ENCODE results near the gene IFITM5. TPM values are rescaled to one million over a fixed set of nuclear protein-coding genes. Genes with fewer than 3 reads are reported as not detected.

IFITM5 gene
- total RNA-seq, 2 donors from 2014 or later: not detected

DNA sequence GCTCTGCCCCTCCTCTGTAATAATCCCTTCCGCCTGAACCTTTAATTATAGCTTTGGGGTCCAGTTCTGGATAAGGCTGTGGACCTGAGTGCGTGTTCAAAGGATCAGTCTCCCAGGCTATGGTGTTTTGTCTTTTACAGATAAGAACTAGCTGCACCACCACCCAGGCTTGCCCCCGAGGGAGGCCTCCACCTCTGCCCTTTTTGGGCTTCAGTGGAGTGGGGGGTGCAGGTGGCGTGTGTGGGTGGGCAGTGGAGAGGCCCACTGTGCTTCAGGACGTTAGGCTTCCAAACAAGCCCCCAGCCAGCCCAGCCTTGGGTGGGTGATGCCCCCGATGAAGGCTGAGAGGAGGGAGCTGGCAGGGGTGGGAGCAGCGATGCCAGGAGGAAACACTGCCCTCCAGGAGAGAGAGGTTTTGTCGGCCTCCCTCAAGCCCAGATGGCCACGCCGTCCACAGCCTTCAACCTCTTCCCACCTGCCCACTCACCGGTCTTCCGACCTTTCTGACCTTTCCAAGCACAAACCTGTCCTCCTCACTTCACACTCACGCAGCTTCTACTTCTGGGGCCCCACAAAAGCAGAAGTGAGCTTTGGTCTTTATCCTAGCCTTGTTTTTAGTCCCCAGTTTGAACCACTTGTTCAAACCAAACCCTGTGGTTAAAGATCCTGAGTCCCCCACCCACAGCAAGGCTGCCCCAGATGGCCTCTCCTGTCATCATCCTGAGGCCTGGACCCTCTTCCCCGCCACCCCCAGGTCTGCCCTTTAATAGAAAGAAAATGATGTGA lies 42.2 kb downstream of the IFITM5 start:
- DNase-seq (ENCODE audit: low spot score): no peak
- intact Hi-C loops (cut with DNase I): no loop called here

DNA sequence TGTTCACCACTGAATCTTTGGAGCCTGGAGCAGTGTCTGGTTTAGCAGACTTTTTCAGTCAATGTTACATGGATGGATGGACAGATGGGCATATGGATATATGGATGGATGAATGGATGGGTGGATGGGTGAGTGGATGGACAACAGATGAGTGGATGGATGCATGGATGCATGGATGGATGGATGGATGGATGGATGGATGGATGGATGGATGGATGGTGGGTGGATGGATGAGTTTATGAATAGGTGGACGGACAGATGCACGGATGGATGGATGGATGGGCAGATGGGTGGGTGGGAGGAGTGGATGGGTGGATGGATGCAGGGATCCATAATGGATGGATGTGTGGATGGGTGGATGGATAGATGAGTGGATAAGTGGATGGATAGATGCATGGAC lies 43.5 kb downstream of the IFITM5 start:
- intact Hi-C loops (cut with DNase I): no loop called here
- DNase-seq (ENCODE audit: low spot score): no peak

DNA sequence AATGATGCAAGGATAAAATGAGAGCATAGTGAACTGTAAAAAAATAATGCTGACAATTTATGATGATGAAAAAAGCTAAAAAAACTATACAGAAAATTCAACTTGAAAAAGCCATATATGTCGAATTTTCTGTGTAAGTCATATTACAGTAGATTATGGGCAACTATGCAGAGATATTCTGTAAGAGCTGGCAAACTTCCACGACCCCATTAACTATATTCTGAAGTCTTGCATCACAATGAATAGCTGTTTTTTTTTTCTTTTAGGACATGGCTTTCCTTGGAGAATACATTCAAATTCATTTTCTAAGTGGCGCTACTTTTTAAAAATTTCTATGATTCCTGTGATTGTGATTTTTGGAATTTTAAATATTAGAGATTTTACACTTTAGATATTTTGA lies 44.1 kb downstream of the IFITM5 start:
- intact Hi-C loops (cut with DNase I): no loop called here

DNA sequence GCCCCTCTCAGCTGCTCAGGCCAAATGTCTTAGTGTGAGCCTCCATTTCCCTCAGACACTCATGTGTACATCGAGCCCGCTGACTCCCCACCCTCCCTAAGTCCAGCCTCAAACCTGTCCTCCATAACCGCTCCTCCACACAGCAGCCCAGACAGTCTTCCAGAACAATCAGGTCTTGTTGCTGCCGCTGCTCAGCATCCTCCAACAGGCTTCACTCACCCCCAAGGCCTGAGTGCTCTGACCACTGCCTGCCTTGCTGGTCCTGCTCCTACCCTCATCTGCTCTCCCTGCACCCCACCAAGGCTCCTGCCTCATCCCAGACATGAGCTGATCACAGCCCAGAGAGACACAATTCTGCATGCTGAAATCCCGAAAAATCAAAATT lies 45.4 kb downstream of the IFITM5 start:
- no peak for DNase-seq (ENCODE audit: low spot score)
- intact Hi-C loops (cut with DNase I): no loop called here

More for the DNA sequence above, 44.1 kb downstream of the IFITM5 start:
- no peak for DNase-seq (ENCODE audit: low spot score)

DNA sequence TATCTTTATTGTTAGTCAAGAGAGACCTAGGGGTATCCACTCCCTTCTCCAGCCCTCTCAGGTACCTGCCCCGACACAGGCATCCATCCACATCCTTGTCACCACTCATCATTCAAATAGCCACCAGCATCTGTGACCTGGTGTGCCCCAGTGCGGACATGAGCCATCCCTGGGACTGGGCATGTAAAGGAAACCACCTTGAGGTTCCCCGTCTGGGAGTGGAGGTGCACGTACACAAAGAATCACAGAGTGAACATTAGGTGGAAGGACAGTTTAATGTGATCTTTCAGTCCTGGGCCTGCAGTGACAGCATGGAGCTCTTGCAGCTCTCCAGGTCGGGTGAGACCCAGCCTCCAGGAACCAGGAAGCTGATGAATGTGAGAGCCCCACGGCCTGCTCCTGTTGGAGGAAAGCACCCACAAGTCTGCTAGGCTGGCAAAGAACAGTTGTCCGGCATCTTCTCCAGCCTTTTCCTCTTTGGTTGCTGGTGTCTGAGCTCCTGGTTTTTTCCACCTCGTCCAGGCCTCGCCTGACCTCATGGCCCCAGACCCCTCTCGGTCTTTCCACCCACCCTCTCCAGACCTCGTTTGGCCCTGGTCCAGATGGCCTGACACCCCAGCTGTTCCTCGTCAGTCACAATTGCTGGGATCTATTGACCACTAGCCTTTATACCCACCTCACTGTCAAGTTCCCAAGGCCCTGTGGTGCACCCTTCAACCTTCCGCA lies 46.0 kb downstream of the IFITM5 start:
- intact Hi-C loops (cut with DNase I): no loop called here
- no peak for DNase-seq (ENCODE audit: low spot score)

DNA sequence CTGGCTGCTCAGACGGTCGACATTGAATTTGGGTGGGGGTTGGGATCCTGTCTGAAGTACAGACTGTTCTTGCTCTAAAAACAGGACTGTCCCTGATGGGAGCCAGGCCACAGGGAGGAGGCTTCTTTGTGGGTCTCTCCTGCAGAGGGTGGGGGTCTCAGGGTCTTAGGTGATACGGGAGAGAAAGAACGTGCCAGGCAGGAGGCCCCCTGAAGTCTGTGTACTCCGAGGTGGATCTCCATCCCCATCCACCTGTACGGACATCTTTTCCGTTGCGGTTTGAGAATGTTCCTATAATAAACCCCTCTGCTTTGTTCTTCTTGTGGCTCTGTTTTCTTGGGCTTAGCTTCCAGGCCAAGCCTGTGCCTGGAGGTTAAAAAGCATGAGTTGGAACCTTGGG lies 46.7 kb downstream of the IFITM5 start:
- no peak for DNase-seq (ENCODE audit: low spot score)
- intact Hi-C loops (cut with DNase I): no loop called here

DNA sequence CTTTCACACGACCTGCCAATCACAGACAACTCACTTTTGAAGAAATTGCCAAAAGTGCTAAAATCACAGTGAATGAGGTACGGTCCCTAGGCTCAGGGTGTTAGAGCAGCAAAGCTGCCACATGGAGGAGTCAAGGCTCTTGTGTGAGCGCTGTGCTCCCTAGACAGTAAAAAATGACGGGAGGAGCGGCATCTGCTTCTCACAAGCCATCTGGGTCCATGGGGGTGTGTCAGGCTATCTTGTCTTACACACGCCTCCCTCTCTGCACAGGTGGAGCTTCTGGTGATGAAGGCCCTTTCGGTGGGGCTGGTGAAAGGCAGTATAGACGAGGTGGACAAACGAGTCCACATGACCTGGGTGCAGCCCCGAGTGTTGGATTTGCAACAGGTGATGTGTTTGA lies 47.8 kb downstream of the IFITM5 start:
- intact Hi-C loops (cut with DNase I): no loop called here
- no peak for DNase-seq (ENCODE audit: low spot score)

DNA sequence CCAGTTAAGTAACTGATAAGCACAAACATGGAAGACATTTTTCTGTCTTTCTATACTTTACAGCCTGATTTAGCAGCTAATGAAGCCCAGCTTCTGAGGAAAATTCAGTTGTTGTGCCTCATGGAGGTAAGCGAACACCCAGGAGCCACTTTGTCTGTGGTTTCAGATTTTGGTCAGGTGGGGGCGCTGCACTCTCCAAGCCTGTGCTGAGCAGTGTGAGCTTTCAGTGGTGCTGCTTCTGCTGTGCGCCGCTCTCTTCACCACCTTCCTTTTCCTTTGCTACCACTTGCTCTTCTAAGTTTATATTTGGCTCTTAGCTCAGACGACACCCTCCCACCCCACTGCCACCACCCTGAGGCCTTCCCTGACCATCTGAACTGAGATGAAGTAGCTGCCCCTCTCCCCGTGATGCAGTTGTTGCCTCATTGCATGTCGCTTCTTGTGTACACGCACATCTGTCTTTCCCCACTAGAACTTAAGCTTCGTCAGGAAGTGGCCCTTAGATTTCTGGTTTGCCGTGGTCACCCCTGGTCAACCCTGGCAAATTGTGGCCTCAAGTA lies 48.5 kb downstream of the IFITM5 start:
- intact Hi-C loops (cut with DNase I): no loop called here
- peak; percentile 89 for DNase-seq (ENCODE audit: low spot score)

DNA sequence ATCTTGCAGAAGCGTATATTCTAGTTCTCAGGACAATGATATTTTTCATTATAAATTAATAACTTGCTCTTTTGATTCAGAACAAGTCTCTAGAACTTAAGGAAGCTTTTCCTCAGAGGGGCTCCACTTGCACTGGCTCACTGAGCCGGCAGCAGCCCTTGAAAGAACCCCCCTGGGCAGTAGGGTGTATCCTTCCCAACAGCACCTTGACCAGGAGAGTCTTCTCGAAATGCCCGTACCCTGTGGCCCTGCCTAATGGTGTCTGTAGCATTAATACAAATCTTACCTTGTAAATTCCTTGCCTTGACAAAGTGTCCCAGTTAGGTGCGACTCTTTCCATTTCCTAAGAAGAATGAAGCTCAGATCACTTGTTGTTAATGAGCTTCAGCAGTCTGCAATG lies 49.1 kb downstream of the IFITM5 start:
- intact Hi-C loops (cut with DNase I): no loop called here
- no peak for DNase-seq (ENCODE audit: low spot score)

DNA sequence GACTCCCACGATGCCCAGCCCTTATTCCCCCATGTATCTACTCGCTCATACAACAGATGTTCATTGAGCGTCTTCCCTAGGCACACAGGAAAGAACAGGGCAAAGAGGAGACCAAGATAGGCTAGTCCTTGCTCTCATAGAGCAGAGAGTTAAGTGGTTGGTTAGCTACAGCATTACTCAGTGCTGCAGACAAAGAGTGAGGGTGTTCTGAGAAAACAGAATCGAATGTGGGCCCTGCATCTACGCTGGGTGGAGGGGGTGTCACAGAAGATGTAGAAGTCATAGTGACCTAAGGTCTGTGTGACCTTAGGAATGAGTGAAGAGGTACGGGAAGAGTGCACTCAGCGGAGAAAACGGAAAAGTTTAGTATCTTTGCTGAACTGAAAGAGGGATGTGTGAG lies 50.3 kb downstream of the IFITM5 start:
- intact Hi-C loops (cut with DNase I): no loop called here
- no peak for DNase-seq (ENCODE audit: low spot score)

Other genes starting within 250 kb of the IFITM5 start
- not detected for gene SCGB1C1, start 106.4 kb downstream of the IFITM5 start, total RNA-seq
- gene BET1L, start 92.1 kb downstream of the IFITM5 start, total RNA-seq: 10 to 100 TPM; 37.5 to 39.1 TPM
- gene RIC8A, start 91.8 kb downstream of the IFITM5 start, total RNA-seq: 10 to 100 TPM; 73.8 to 87.5 TPM
- 10 to 100 TPM in 1 of 2 donors, 1 to 10 TPM in 1; 9.1 to 13.3 TPM for gene SIRT3, start 63.2 kb downstream of the IFITM5 start, total RNA-seq
- gene PSMD13, start 62.5 kb downstream of the IFITM5 start, total RNA-seq: 10 to 100 TPM; 83.2 to 89.6 TPM
- under 1 TPM; 0.38 to 0.42 TPM for gene NLRP6, start 21.1 kb downstream of the IFITM5 start, total RNA-seq
- 10 to 100 TPM; 18.8 to 20.7 TPM for gene PGGHG, start 10.4 kb downstream of the IFITM5 start, total RNA-seq
- 100 to 1,000 TPM; 647 to 724 TPM for gene IFITM2, start 8.3 kb upstream of the IFITM5 start, total RNA-seq
- gene IFITM1, start 14.5 kb upstream of the IFITM5 start, total RNA-seq: 100 to 1,000 TPM; 205 to 275 TPM
- gene IFITM3, start 21.3 kb upstream of the IFITM5 start, total RNA-seq: 1,000 to 10,000 TPM; 1,080 to 1,276 TPM
- gene B4GALNT4, start 70.0 kb upstream of the IFITM5 start, total RNA-seq: 1 to 10 TPM in 1 of 2 donors, under 1 TPM in 1; 0.52 to 1.8 TPM
- gene PKP3, start 94.7 kb upstream of the IFITM5 start, total RNA-seq: under 1 TPM in 1 of 2 donors, not detected in 1; 0.10 TPM
- 10 to 100 TPM; 30.7 to 45.2 TPM for gene SIGIRR, start 115.5 kb upstream of the IFITM5 start, total RNA-seq
- under 1 TPM; 0.57 to 0.93 TPM for gene ANO9, start 142.5 kb upstream of the IFITM5 start, total RNA-seq
- gene PTDSS2, start 150.8 kb upstream of the IFITM5 start, total RNA-seq: 10 to 100 TPM; 16.3 to 16.7 TPM
- gene RNH1, start 207.7 kb upstream of the IFITM5 start, total RNA-seq: 100 to 1,000 TPM; 197 to 209 TPM
- gene HRAS, start 236.1 kb upstream of the IFITM5 start, total RNA-seq: 10 to 100 TPM; 37.2 to 48.5 TPM
- under 1 TPM; 0.43 to 0.56 TPM for gene LRRC56, start 238.0 kb upstream of the IFITM5 start, total RNA-seq

Measured in posterior vena cava (tissue), 2 donors.